Osteoblast (primary cell): ENCODE data around the gene CDKL4. TPM values are rescaled to one million over a fixed set of nuclear protein-coding genes. Genes with fewer than 3 reads are reported as not detected.

Source experiments
- DNase-seq: peaks from one replicate; pipeline ENCODE4 v3.0.0; 2011; ENCODE audit warnings: low spot score, mixed read lengths; ENCODE audit not compliant: insufficient read length; ENCODE audit errors: missing footprints
- H2AFZ ChIP-seq: 2 replicates; pipeline ENCODE4 v1.6.0; 2011; ENCODE audit warnings: mild to moderate bottlenecking, low read length
- H3K27ac ChIP-seq: 2 replicates; pipeline ENCODE4 v1.5.1; 2011; ENCODE audit warnings: mild to moderate bottlenecking, low read depth, low read length, moderate library complexity
- H3K27me3 ChIP-seq: 2 replicates; pipeline ENCODE4 v1.6.0; 2012; ENCODE audit warnings: mild to moderate bottlenecking, control low read depth, inconsistent platforms, low read length, moderate library complexity; ENCODE audit not compliant: insufficient read depth
- H3K36me3 ChIP-seq: 2 replicates; pipeline ENCODE4 v1.5.1; 2011; ENCODE audit warnings: mild to moderate bottlenecking, low read length, control low read depth, moderate library complexity; ENCODE audit not compliant: insufficient read depth
- H3K4me1 ChIP-seq: 2 replicates; pipeline ENCODE4 v1.5.1; 2011; ENCODE audit warnings: mild to moderate bottlenecking, low read length, control low read depth, moderate library complexity; ENCODE audit not compliant: insufficient read depth
- H3K4me2 ChIP-seq: 2 replicates; pipeline ENCODE4 v1.6.0; 2011; ENCODE audit warnings: mild to moderate bottlenecking, low read length; ENCODE audit not compliant: insufficient read depth
- H3K4me3 ChIP-seq: fragments of 200-600 bp; sonication (generic); 3 replicates; pipeline ENCODE4 v1.5.1; 2012; ENCODE audit warnings: mild to moderate bottlenecking, low read length, inconsistent platforms; ENCODE audit not compliant: insufficient read depth
- H3K79me2 ChIP-seq: 2 replicates; pipeline ENCODE4 v1.6.0; 2012; ENCODE audit warnings: mild to moderate bottlenecking, low read length, control low read depth, inconsistent platforms; ENCODE audit not compliant: insufficient read depth
- H3K9me3 ChIP-seq: 2 replicates; pipeline ENCODE4 v1.5.1; 2011; ENCODE audit warnings: low read depth, low read length, control low read depth
- H4K20me1 ChIP-seq: 2 replicates; pipeline ENCODE4 v1.6.0; 2012; ENCODE audit warnings: mild to moderate bottlenecking, low read length, control low read depth; ENCODE audit not compliant: insufficient read depth
- total RNA-seq: library from RNA; depleted of rRNA; stranded (reverse); fragments of >200 nt; gene quantifications from 2 replicates; pipeline ENCODE4 v1.2.3, GENCODE V29; 2012
- TF ChIP-seq, protein P1 (sequence below): IDR thresholded peaks from 2 replicates; pipeline ENCODE4 v1.5.1; 2011; ENCODE audit warnings: mild to moderate bottlenecking, low read depth, low read length, moderate library complexity; ENCODE audit errors: extremely low read depth

The CDKL4 gene
- total RNA-seq, 1 donor = 2.2 TPM

DNA sequence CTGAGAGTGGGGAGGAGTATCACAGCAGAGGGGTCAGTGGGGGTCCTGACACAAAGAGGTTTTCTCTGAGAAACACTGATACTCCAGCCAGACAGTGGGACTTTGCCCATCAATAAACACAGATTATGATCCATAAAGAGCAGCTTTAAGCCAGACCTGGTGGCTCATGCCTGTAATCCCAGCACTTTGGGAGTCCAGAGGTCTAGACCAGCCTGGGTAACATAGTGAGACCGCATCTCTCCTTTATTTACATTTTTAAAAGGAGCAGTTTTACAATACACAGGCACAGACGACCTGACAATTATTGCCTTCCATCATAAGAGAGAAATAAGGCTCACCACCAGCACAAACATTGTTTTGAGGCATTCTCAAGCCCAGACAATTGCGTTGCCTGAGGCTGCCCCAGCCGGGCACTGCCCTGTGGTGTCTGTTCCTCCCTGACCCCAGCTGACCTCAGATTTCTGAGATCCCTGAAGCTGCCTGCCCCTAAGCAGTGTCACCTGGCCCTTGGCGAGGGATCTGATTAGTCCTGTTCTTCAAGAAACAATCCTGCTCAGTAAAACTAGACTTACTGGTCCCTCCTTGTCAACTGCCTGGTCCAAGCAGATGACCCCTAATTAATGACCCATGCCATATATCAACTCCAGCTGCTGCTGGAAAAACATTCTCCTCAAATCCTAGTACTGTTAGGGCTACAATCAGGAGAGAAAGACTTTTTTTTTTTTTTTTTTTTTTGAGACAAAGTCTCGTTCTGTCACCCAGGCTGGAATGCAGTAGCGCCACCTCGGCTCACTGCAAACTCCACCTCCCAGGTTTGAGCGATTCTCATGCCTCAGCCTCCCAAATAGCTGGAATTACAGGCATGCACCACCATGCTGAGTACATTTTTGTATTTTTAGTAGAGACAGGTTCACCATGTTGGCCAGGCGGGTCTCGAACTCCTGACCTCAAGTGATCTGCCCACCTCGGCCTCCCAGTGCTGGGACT, 63.5 kb downstream of the CDKL4 start:
- no peak overlapping the region for H3K4me3 ChIP-seq
- TF ChIP-seq, protein P1, sequence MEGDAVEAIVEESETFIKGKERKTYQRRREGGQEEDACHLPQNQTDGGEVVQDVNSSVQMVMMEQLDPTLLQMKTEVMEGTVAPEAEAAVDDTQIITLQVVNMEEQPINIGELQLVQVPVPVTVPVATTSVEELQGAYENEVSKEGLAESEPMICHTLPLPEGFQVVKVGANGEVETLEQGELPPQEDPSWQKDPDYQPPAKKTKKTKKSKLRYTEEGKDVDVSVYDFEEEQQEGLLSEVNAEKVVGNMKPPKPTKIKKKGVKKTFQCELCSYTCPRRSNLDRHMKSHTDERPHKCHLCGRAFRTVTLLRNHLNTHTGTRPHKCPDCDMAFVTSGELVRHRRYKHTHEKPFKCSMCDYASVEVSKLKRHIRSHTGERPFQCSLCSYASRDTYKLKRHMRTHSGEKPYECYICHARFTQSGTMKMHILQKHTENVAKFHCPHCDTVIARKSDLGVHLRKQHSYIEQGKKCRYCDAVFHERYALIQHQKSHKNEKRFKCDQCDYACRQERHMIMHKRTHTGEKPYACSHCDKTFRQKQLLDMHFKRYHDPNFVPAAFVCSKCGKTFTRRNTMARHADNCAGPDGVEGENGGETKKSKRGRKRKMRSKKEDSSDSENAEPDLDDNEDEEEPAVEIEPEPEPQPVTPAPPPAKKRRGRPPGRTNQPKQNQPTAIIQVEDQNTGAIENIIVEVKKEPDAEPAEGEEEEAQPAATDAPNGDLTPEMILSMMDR = no peak
- H4K20me1 ChIP-seq = no peaks in the 10 kb centered on the region
- H3K36me3 ChIP-seq = no peaks in the 10 kb centered on the region
- no peak overlapping the region for H3K27ac ChIP-seq
- DNase-seq = no peak
- H2AFZ ChIP-seq = no peak overlapping the region
- H3K9me3 ChIP-seq = no peaks in the 10 kb centered on the region
- H3K4me2 ChIP-seq = no peak overlapping the region
- H3K27me3 ChIP-seq = no peaks in the 10 kb centered on the region
- no peaks in the 10 kb centered on the region for H3K4me1 ChIP-seq
- H3K79me2 ChIP-seq = no peaks in the 10 kb centered on the region

DNA sequence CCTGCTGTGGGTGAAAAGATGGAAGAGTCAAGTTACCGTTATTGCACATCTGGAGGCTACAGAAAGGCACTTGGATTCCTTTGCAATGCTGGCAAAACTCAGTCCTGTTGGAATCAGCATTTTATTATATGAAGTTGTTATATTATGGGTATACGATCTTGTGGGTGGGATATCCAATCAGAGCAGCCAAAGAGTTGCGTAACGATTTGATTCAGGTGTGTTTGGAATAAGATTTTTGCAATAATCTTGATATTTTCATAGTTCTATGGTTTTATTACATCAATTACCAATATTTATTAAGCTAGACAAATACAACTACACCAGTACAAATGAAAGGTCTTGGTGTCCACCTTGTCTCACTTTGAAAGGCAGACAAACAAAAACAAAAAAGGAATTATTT, 65.0 kb downstream of the CDKL4 start:
- H3K27me3 ChIP-seq = no peaks in the 10 kb centered on the region
- H4K20me1 ChIP-seq = no peaks in the 10 kb centered on the region
- H3K4me2 ChIP-seq = no peak overlapping the region
- no peaks in the 10 kb centered on the region for H3K9me3 ChIP-seq
- H2AFZ ChIP-seq = no peak overlapping the region
- H3K79me2 ChIP-seq = no peaks in the 10 kb centered on the region
- TF ChIP-seq, protein P1 = no peak
- H3K4me1 ChIP-seq = no peaks in the 10 kb centered on the region
- DNase-seq = no peak
- no peak overlapping the region for H3K4me3 ChIP-seq
- no peak overlapping the region for H3K27ac ChIP-seq
- no peaks in the 10 kb centered on the region for H3K36me3 ChIP-seq

DNA sequence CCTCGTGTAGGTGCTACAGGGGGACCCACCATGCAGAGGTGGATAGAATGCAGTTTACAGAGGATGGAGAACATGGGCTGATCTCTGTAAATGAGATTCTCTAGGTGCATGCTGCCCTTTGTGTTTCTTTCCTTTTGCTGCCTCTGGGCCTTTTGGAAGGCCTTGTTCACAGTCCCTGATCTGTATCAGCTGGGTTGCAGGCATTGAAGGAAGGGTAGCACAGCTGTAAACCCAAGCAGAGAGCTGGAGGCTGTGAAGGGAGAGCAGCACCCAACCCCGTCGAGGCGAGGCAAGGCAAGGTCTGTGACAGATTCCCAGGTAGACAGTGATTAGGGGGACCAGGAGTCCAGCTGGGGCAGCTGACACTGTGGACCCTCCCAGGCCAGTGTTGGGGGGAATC, 66.8 kb downstream of the CDKL4 start:
- Histone ChIP-seq H3K79me2 (no peaks in the 10 kb centered on the region), H3K27ac (no peak overlapping the region), H2AFZ (no peak overlapping the region), H3K36me3 (no peaks in the 10 kb centered on the region), H3K27me3 (no peaks in the 10 kb centered on the region), H3K4me3 (no peak overlapping the region), H4K20me1 (no peaks in the 10 kb centered on the region), H3K9me3 (no peaks in the 10 kb centered on the region), H3K4me2 (no peak overlapping the region), H3K4me1 (no peaks in the 10 kb centered on the region)
- TF ChIP-seq, protein P1 = no peak
- DNase-seq = no peak

DNA sequence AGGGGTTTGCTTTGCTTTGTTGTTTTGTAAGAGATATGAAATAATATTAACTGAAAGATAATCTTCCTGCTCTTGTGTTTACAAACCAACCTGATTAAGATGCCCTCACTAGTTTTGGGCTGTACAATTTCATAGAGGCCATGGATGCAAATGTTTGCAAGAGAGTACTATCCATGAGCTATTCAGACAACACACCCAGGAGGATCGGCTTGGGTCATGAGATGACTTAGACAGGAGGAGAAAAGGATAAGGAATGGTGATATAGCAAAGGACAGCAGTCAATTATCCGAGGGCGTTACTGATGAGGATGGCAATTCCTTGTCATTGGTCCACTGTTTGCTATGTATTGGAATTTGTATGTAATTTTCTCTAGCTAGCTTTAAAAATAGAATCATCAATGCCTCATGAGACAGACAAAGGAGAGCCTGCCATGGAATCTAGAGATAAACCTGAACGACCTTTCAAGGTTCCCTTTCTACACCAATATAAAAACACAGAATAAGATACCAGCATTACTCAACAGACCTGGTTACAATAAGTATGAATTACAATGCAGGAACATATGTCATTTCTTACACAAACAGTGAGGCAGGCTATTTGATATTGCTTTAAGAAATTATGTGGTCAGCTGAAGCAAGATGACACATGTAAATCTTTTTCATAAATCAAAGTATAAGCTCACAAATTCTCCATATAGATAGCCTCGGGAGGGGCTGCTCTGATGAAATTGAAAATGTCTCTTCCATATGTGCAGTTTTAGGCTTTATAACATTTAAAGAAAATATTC, 68.6 kb downstream of the CDKL4 start:
- H3K4me1 ChIP-seq = no peaks in the 10 kb centered on the region
- no peak overlapping the region for H2AFZ ChIP-seq
- H4K20me1 ChIP-seq = no peaks in the 10 kb centered on the region
- no peak overlapping the region for H3K4me2 ChIP-seq
- no peaks in the 10 kb centered on the region for H3K9me3 ChIP-seq
- no peak overlapping the region for H3K27ac ChIP-seq
- no peaks in the 10 kb centered on the region for H3K79me2 ChIP-seq
- no peak for DNase-seq
- H3K4me3 ChIP-seq = no peak overlapping the region
- H3K27me3 ChIP-seq = no peaks in the 10 kb centered on the region
- H3K36me3 ChIP-seq = no peaks in the 10 kb centered on the region
- TF ChIP-seq, protein P1 = no peak
